HG03196 (cell line): ENCODE data around the gene CRYBG1.
"Not testable (repeated sequence)": the region's sequence is repeated elsewhere in the genome, so short reads cannot be mapped to it uniquely, and the experiment has no call there.

Experiments
- ATAC-seq: cut with Tn5 transposase; IDR thresholded peaks from one replicate; pipeline ENCODE4 v1.9.1; 2021; ENCODE audit not compliant: unreplicated experiment

The CRYBG1 gene

GRCh38 chr6:106574741-106575458 is 214.4 kb downstream of the CRYBG1 start:
- no peak for ATAC-seq

GRCh38 chr6:106579281-106579680 is 218.8 kb downstream of the CRYBG1 start:
- ATAC-seq: no peak

DNA sequence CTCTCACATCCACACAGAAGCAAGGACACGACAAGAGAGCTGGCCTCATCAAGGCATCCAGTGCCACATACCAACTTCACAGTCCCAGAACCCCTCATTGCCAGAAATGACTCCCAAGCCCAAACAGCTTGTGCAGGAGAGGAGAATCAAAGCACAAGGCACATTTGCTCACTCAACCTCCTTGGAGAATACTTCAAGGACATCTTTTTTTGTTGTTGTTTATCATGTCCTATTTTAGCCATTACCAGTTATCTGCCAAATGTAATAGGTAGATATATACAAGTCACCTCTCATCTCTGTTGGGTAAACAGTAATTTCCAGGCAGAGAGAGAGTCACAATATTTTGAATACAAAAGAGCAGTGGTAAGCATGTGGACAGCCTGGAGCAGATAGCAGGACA is 221.0 kb downstream of the CRYBG1 start:
- ATAC-seq: no peak

DNA sequence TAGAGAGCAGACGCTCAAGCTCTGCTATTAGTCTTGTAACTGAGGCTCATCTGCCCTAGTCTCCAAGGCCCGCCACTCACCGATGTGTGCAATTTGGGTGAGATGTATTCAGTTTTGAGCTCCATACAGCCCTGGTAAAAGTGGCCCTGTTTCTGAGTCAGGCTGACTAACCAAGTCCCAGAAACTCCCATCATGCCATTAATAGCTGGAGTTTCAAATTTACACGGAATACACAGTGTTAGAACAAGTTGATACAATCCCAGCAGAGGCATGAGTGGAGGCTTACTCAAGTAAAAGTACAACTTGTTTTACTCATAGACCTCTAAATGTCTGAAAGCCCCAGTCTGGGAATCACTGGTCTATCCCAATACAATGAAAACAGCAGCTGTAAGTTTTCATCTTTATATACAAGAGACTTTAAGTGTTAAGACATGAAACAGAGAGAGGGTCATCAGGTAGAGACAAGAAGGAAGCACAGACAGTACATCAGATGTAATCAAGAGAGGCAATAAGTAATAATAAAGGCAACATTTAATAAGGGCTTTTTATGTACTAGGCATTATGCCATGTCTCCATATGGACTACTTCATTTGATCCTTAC is 226.4 kb downstream of the CRYBG1 start:
- no peak for ATAC-seq

DNA sequence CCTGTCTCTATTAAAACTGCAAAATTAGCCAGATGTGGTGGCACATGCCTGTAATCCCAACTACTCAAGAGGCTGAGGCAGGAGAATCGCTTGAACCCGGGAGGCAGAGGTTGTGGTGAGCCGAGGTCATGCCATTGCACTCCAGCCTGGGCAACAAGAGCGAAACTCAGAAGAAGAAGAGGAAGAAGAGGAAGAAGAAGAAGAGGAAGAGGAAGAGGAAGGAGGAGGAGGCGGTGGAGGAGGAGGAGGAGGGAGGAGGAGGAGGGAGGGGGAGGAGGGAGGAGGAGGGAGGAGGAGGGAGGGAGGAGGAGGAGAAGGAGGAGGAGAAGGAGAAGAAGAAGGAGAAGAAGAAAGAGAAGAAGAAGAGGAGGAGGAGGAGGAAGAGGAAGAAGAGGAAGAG is 228.4 kb downstream of the CRYBG1 start:
- ATAC-seq: not testable (repeated sequence)

GRCh38 chr6:106591111-106591825 is 230.8 kb downstream of the CRYBG1 start:
- ATAC-seq: no peak

GRCh38 chr6:106599440-106599839 is 238.9 kb downstream of the CRYBG1 start:
- ATAC-seq: no peak

- no peak for ATAC-seq
Measured at GRCh38 chr6:106600329-106600728, 239.8 kb downstream of the CRYBG1 start.

DNA sequence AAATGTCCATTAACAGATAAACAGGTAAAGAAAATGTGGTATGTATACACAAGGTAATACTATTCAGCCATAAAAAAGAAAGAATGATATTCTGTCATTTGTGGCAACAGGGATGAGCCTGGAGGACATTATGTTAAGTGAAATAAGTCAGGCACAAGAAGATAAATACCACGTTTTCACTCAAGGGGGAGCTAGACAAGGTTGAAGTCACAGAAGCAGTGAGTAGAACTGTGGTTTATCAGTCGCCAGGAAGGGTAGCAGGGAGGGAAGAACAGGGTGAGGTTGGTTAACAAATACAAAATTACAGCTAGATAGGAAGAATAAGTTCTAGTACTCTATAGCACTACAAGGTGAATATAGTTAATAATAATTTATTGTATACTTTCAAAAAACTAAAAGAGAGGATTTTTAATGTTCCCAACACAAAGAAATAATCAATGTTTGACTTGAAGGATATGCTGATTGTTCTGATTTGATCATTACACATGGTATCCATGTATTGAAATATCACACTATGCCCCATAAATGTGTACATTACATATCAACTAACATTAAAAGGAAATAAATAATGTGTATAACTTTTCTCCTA is 247.7 kb downstream of the CRYBG1 start:
- ATAC-seq: peak; percentile 85

GRCh38 chr6:106609699-106610098 is 249.2 kb downstream of the CRYBG1 start:
- no peak for ATAC-seq

DNA sequence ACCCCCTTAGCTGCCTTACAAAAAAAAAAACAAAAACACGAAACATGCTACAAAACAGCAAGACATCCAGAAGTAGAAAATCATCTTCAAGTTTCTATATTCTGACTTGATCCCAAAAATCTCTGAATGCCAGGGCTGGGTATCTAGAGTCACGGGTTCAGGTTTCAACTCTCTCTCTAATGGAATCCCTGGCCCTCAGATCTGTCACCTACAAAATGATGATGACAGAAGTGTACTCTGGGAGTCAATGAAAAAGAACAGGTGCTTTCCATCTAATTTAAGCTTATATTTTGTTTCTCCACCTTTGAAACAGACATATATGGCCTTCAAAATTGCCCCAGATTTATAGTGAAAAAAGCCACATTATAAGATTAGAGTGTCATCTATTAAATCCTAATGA is 250.5 kb downstream of the CRYBG1 start:
- no peak for ATAC-seq

GRCh38 chr6:106612671-106613416 is 252.3 kb downstream of the CRYBG1 start:
- no peak for ATAC-seq

DNA sequence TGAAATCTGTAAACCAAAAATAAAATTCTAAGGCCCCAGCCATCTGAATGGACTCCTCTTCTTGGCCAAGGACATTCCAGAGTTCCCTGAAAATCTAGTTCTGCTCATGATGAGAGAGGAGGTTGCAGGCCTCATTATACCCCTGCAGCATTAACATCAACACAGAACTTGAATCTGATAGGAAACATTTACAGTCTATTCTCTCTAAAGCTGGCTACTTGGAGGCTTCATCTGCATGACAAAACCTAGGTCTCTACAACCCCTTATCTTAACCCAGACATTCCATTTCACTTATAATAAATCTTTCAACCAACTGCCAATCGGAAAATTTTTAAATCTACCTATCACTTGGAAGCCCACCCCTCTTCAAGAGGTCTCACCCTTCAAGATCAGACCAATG is 253.1 kb downstream of the CRYBG1 start:
- ATAC-seq: no peak

DNA sequence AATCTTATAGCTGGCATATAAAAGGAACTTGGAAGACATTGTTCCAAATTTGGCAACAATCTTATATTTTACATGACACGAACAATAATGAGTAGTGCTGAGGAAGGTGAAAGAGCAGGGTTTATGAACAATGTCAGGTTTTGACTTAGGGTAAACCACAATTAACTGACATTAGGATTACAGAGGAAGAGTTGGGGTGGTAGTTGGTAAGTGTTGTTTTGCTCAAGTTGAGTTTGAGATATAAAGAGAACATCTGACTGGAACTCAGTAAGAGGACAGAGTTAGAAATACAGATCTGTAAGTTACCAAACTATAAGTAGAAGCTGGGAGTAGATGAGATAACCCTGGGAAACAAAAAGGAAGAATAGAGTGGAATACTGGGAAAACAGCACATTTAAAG is 253.6 kb downstream of the CRYBG1 start:
- ATAC-seq: no peak

DNA sequence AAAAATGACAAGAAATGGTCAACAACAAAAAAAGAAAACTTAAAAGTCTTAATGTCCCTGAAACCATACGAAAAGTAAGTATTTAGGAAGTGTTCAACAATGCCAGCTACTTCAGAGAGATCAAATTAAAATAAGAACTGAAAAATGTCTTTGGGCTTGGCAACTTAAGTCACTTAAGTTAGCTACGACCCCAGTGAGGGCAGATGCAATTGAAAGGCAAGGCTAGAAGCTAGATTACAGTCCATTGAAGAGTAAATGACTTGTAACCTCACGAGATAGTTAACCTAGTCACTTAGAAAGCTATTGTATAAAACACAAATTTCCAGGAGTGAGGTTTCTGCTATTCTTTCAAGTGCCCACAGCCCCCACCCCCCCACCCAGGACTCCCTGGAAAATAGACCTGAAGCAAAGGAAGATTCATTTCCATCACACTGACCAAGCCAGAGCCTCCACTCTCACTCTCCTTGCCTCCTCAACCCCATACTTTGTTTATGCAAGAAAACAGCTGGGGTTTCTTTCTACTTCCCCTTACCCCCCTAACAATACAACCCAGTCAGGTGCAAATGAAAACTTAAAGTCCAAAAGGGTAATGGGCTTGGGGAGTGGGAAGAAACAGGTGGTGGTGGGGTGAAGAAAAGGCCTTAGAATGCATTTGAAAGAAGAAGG is 254.2 kb downstream of the CRYBG1 start:
- ATAC-seq: no peak

DNA sequence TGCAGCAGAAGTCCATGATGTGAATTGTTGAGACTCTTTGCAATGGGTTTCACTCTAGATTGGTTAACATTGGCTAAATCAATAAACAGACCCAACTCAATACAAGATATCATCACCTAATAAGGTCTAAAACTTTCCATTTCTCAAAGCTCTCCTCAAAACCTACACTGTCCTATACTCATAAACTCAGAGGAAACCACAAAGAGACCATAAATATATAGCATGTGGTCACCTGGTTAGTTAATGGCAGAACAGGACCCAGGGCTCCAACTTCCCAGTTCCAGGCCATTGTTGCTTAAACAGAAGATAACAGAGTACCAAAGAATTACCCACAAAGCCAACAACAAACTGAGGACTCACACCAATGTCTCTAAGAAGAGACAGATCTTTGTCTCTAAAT is 256.8 kb downstream of the CRYBG1 start:
- ATAC-seq: peak; percentile 87

GRCh38 chr6:106617857-106618256 is 257.3 kb downstream of the CRYBG1 start:
- ATAC-seq: no peak

GRCh38 chr6:106618324-106618723 is 257.8 kb downstream of the CRYBG1 start:
- ATAC-seq: no peak

GRCh38 chr6:106619223-106619622 is 258.7 kb downstream of the CRYBG1 start:
- no peak for ATAC-seq

DNA sequence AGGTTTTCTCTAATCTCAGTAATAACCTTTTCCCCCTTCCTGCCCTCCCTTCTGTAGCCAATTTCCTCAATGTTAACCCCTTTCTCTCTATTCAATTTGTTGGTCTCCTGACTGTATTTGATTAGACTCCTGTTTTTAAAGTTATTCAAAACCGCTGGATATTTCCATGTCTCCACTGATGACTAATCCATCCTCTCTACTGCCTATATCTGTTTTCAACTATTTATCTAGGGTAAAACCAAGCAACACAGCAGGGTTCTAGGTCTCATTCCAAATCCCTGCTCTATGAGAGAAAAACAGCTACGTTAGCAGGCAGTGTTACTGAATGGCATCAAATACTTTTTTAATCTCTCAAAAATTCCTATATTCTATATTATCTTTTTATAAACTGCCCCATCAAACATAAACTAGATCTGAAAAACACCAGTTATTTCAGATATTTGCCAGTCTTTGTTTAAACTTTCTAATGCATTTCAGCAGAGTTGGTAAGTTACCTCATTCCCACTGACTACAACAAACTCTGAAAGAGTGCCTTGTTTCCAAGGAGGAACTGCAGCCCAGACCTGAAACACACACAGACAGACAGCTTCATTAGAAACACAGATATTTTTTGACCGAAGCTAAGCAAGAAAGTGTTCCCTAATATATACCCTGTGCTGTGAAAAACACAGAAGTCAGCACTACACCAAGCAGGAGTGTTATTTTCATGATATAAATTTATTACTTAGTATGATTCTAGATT is 260.6 kb downstream of the CRYBG1 start:
- ATAC-seq: no peak
